SKM-1 treated with dmso at 0.1 percent for 144 hours (cell line): Measurements from ENCODE around the gene TGFA.
"Not testable (repeated sequence)": the region's sequence is repeated elsewhere in the genome, so short reads cannot be mapped to it uniquely, and the experiment has no call there.

ENCODE experiments used
- DNase-seq: peaks from one replicate; lab custom pipeline; 2025; ENCODE audit not compliant: unreplicated experiment; lab: John Stamatoyannopoulos, UW

TGFA gene

GRCh38 chr2:70467237-70467636 lies 86.4 kb downstream of the TGFA start:
- no peak for DNase-seq

- DNase-seq: not testable (repeated sequence)
Observed at GRCh38 chr2:70466647-70467046, 87.0 kb downstream of the TGFA start.

GRCh38 chr2:70463997-70464396 lies 89.6 kb downstream of the TGFA start:
- DNase-seq: no peak

- no peak for DNase-seq
Observed at GRCh38 chr2:70463581-70463980, 90.0 kb downstream of the TGFA start.

- no peak for DNase-seq
Observed at GRCh38 chr2:70461981-70462876, 91.4 kb downstream of the TGFA start.

- DNase-seq: no peak
Observed at GRCh38 chr2:70461414-70461813, 92.2 kb downstream of the TGFA start.

- no peak for DNase-seq
Observed at GRCh38 chr2:70460333-70460732, 93.3 kb downstream of the TGFA start.

GRCh38 chr2:70458661-70459060 lies 95.0 kb downstream of the TGFA start:
- DNase-seq: no peak

- DNase-seq: no peak
Observed at GRCh38 chr2:70456585-70457495, 96.8 kb downstream of the TGFA start.

GRCh38 chr2:70454936-70455544 lies 98.6 kb downstream of the TGFA start:
- DNase-seq: peak; percentile 85

GRCh38 chr2:70450641-70451250 lies 102.9 kb downstream of the TGFA start:
- no peak for DNase-seq

- no peak for DNase-seq
Observed at GRCh38 chr2:70448041-70448440, 105.6 kb downstream of the TGFA start.

- no peak for DNase-seq
Observed at GRCh38 chr2:70443726-70444125, 109.9 kb downstream of the TGFA start.

- DNase-seq: no peak
Observed at GRCh38 chr2:70443078-70443465, 110.6 kb downstream of the TGFA start.

GRCh38 chr2:70442301-70443077 lies 111.1 kb downstream of the TGFA start:
- no peak for DNase-seq

- peak; percentile 61 for DNase-seq
Observed at GRCh38 chr2:70440621-70441020, 113.0 kb downstream of the TGFA start.

GRCh38 chr2:70435138-70435537 lies 118.5 kb downstream of the TGFA start:
- no peak for DNase-seq

- no peak for DNase-seq
Observed at GRCh38 chr2:70433315-70433714, 120.3 kb downstream of the TGFA start.

GRCh38 chr2:70431716-70432347 lies 121.8 kb downstream of the TGFA start:
- DNase-seq: peak; percentile 42

GRCh38 chr2:70426341-70426740 lies 127.3 kb downstream of the TGFA start:
- no peak for DNase-seq
